HG03571 (cell line): ENCODE results near the gene BABAM2.

Source experiments
- ATAC-seq: cut with Tn5 transposase; IDR thresholded peaks from one replicate; pipeline ENCODE4 v1.9.1; 2021; ENCODE audit not compliant: unreplicated experiment

The BABAM2 gene

DNA sequence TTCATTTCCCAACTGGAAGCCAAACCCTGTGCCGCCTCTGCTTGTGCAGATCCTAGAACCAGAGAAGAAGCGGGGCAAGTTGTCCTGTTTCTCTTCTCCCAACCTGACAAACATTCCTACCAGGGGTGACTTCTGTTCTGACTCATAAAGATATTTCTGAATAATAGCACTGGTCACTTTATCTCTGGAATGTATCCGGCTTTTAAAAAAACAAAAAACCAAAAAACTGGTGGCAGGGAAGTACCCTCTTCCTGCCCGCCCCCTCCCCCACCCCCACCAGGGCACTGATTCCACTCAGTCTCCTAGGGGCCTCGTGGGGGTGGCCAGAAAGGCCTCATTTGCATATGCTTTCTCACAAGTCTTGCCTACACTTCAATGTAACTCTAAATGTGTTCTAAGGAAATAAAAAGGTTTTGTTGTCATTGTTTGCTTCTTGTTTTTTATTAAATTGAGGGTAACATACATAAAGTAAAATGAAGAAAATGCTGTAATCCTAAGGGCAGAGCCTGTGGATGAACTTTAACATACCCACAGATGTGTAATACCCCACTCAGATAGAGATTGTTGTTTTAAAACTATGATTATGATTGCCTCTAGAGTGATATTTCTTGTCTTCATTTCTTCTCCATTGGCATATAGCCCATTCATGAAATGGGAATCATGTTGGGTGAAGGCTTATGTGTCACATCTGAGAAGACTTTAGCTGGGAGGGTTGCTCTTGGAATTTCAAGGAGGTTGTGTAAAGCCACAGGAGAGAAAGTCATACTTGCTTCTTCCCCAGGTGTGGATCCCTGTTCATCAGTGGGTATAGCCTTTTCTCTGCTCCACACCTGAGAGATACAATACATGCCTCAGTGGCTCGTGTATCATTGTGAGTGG, 496.8 kb downstream of the BABAM2 start:
- ATAC-seq: no peak
